Endodermal cell (in vitro differentiated cells): Measurements from ENCODE around the gene CPHXL2. TPM values are rescaled to one million over a fixed set of nuclear protein-coding genes. Genes with fewer than 3 reads are reported as not detected.

Source experiments
- DNase-seq: peaks from one replicate; pipeline ENCODE4 v3.0.0-alpha.2; 2017
- H3K27ac ChIP-seq: 2 replicates; pipeline ENCODE4 v1.5.1; 2013; ENCODE audit warnings: mild to moderate bottlenecking, low read depth, low read length, moderate library complexity
- H3K27me3 ChIP-seq: 2 replicates; pipeline ENCODE4 v1.6.1; 2013; ENCODE audit warnings: mild to moderate bottlenecking, low read length, moderate library complexity; ENCODE audit not compliant: insufficient read depth, control insufficient read depth, poor library complexity, severe bottlenecking
- H3K36me3 ChIP-seq: 2 replicates; pipeline ENCODE4 v1.7.0; 2013; ENCODE audit warnings: mild to moderate bottlenecking, low read length, moderate library complexity; ENCODE audit not compliant: control insufficient read depth, insufficient read depth
- H3K4me1 ChIP-seq: one replicate; pipeline ENCODE4 v1.7.0; 2013; ENCODE audit warnings: low read length; ENCODE audit not compliant: control insufficient read depth, insufficient read depth
- H3K4me3 ChIP-seq: 2 replicates; pipeline ENCODE4 v1.5.1; 2013; ENCODE audit warnings: mild to moderate bottlenecking, low read length, moderate library complexity
- H3K9ac ChIP-seq: 2 replicates; pipeline ENCODE4 v1.6.1; 2013; ENCODE audit warnings: mild to moderate bottlenecking, low read length, moderate library complexity; ENCODE audit not compliant: poor library complexity, severe bottlenecking; ENCODE audit errors: extremely low read depth
- H3K9me3 ChIP-seq: 2 replicates; pipeline ENCODE4 v1.6.1; 2013; ENCODE audit warnings: mild to moderate bottlenecking, low read length, moderate library complexity; ENCODE audit not compliant: control insufficient read depth
- H3K27ac Mint-ChIP-seq: 2 replicates; pipeline ENCODE4 v1.8.0; 2020; ENCODE audit warnings: mixed read lengths
- H3K27me3 Mint-ChIP-seq: 2 replicates; pipeline ENCODE4 v1.8.0; 2021; ENCODE audit warnings: mild to moderate bottlenecking, mixed read lengths; ENCODE audit not compliant: insufficient read depth
- H3K36me3 Mint-ChIP-seq: 2 replicates; pipeline ENCODE4 v1.8.0; 2020; ENCODE audit warnings: low read depth, mixed read lengths
- H3K4me1 Mint-ChIP-seq: 2 replicates; pipeline ENCODE4 v1.8.0; 2020; ENCODE audit warnings: mixed read lengths
- H3K4me3 Mint-ChIP-seq: 2 replicates; pipeline ENCODE4 v1.8.0; 2020; ENCODE audit warnings: mild to moderate bottlenecking, moderate library complexity, mixed read lengths
- H3K9me3 Mint-ChIP-seq: 2 replicates; pipeline ENCODE4 v1.8.0; 2020; ENCODE audit warnings: mild to moderate bottlenecking, mixed read lengths
- WGBS, 2 experiments: methylation state at CpG; one replicate each; pipeline versions ENCODE4 v1.1.5 to v1.1.7; 2013; ENCODE audit warnings: missing lambda C conversion rate in 2 of 2, mixed read lengths in 1 of 2; ENCODE audit not compliant: insufficient coverage in 1 of 2, insufficient read length in 1 of 2; 5-methylcytosine and 5-hydroxymethylcytosine counted together
- total RNA-seq, 2 donors: library from RNA; stranded (reverse); fragmentation: NEBNext Ultra II Directional in 1 of 2; extraction: Animal tissue kit (Norgen Biotek cat#: 25700) in 1 of 2; gene quantifications; 2 replicates in 1 of 2; 3 replicates in 1 of 2; pipeline ENCODE4 v1.2.1, GENCODE V29; 2021
- TF ChIP-seq, protein P1 (sequence below): fragments of 200-600 bp; sonication (generic); conservative IDR thresholded peaks from 2 replicates; pipeline ENCODE4 v1.5.0; 2021; ENCODE audit warnings: antibody characterized with exemption, mild to moderate bottlenecking

Gene CPHXL2
- total RNA-seq, 2 donors from 2014 or later: not detected

- Mint-ChIP-seq H3K27me3 (no peaks in the 10 kb centered on the region), H3K36me3 (peaks cover 90% of the 10 kb centered on the region), H3K27ac (no peak overlapping the region), H3K4me3 (no peak overlapping the region), H3K4me1 (no peaks in the 10 kb centered on the region), H3K9me3 (no peaks in the 10 kb centered on the region)
- Histone ChIP-seq H3K27ac (no peak overlapping the region), H3K4me1 (no peaks in the 10 kb centered on the region), H3K4me3 (no peak overlapping the region), H3K9ac (no peak overlapping the region), H3K27me3 (no peaks in the 10 kb centered on the region), H3K9me3 (no peaks in the 10 kb centered on the region), H3K36me3 (peaks cover 97% of the 10 kb centered on the region)
- DNase-seq: no peak
- TF ChIP-seq, protein P1, sequence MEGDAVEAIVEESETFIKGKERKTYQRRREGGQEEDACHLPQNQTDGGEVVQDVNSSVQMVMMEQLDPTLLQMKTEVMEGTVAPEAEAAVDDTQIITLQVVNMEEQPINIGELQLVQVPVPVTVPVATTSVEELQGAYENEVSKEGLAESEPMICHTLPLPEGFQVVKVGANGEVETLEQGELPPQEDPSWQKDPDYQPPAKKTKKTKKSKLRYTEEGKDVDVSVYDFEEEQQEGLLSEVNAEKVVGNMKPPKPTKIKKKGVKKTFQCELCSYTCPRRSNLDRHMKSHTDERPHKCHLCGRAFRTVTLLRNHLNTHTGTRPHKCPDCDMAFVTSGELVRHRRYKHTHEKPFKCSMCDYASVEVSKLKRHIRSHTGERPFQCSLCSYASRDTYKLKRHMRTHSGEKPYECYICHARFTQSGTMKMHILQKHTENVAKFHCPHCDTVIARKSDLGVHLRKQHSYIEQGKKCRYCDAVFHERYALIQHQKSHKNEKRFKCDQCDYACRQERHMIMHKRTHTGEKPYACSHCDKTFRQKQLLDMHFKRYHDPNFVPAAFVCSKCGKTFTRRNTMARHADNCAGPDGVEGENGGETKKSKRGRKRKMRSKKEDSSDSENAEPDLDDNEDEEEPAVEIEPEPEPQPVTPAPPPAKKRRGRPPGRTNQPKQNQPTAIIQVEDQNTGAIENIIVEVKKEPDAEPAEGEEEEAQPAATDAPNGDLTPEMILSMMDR: no peak
- 93 to 95% methylated on average over 7 to 8 of the region's 8 CpGs for WGBS, 2 experiments
These were observed 44.0 kb downstream of the CPHXL2 start for GRCh38 chr16:75632857-75633256.

DNA sequence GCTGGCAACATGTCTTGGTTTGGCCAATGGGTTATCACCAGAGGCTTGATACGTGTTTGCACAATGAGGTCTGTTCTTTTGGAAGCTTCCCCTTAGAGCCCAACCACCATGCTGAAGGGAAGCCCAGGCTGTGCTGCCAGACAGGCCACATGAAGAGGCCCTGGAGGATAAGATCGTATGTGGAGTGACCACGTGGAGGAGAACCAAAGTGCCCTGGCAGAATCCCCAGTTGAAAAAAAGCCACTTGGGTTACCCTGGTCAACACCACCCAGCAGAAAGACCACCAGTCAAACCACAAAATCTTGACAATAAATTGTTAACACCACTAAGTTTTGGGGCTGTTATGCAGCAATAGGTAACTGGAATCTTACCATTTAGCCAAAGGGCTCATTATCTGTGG is 46.8 kb downstream of the CPHXL2 start:
- Histone ChIP-seq H3K4me1 (no peaks in the 10 kb centered on the region), H3K27ac (no peak overlapping the region), H3K9ac (no peak overlapping the region), H3K9me3 (no peaks in the 10 kb centered on the region), H3K4me3 (no peak overlapping the region), H3K27me3 (no peaks in the 10 kb centered on the region), H3K36me3 (peaks cover 93% of the 10 kb centered on the region)
- Mint-ChIP-seq H3K27me3 (no peaks in the 10 kb centered on the region), H3K9me3 (no peaks in the 10 kb centered on the region), H3K36me3 (peaks cover 86% of the 10 kb centered on the region), H3K4me3 (no peak overlapping the region), H3K4me1 (peaks cover 6% of the 10 kb centered on the region), H3K27ac (no peak overlapping the region)
- TF ChIP-seq, protein P1: no peak
- WGBS, 2 experiments: 96 to 100% methylated on average over 1 to 3 of the region's 3 CpGs
- DNase-seq: no peak

- peaks cover 81% of the 10 kb centered on the region for H3K36me3 Mint-ChIP-seq
- H3K4me3 ChIP-seq: no peak overlapping the region
- H3K9ac ChIP-seq: no peak overlapping the region
- no peaks in the 10 kb centered on the region for H3K9me3 Mint-ChIP-seq
- 97 to 99% methylated on average over 10 of the region's 10 CpGs for WGBS, 2 experiments
- peaks cover 10% of the 10 kb centered on the region for H3K4me1 Mint-ChIP-seq
- no peak overlapping the region for H3K27ac ChIP-seq
- no peak for DNase-seq
- peaks cover 88% of the 10 kb centered on the region for H3K36me3 ChIP-seq
- H3K4me1 ChIP-seq: peaks cover 2% of the 10 kb centered on the region
- H3K4me3 Mint-ChIP-seq: no peak overlapping the region
- TF ChIP-seq, protein P1: no peak
- H3K9me3 ChIP-seq: no peaks in the 10 kb centered on the region
- H3K27me3 Mint-ChIP-seq: no peaks in the 10 kb centered on the region
- H3K27ac Mint-ChIP-seq: no peak overlapping the region
- H3K27me3 ChIP-seq: no peaks in the 10 kb centered on the region
These were observed 47.7 kb downstream of the CPHXL2 start for GRCh38 chr16:75629132-75629531.
